ENCODE data around the gene WWC1.
A peak's percentile ranks its signal among the peaks of the same experiment; 100 is the strongest.

WWC1 gene

DNA sequence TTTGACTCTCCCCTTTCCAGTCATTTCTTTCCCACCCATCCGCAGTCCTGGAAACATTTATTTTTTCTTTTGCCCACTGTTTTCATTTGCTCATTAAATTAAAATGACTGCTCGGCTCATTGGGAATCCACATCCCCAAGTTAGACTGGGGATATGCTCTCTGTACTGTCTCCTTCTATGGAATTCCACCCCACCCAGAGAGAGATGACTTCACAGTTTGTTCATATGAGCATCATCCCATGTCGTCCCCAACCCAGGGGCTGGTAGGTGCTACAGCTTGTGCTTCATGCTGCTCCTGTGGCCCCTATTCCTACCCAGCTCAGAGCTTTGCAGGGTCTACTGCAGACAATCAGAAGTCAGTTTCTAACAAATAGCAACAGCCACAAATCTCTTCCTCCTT lies 178.4 kb downstream of the WWC1 start:
- Histone ChIP-seq H3K27me3 (ENCODE audit: insufficient read depth, poor library complexity, severe bottlenecking) (no peaks in the 10 kb centered on the region), H3K36me3 (ENCODE audit: low read depth) (peaks cover 69% of the 10 kb centered on the region), H3K4me1 (ENCODE audit: insufficient read depth, poor library complexity, severe bottlenecking) (peaks cover 8% of the 10 kb centered on the region), H3K4me3 (ENCODE audit: severe bottlenecking) (no peak overlapping the region), H3K9me3 (ENCODE audit: severe bottlenecking) (no peaks in the 10 kb centered on the region), H3K27ac (ENCODE audit: poor library complexity, severe bottlenecking) (no peak overlapping the region)
- ATAC-seq (ENCODE audit: low read depth) (no peak), DNase-seq (ENCODE audit: low spot score) (no peak)
- TF ChIP-seq, protein P1, sequence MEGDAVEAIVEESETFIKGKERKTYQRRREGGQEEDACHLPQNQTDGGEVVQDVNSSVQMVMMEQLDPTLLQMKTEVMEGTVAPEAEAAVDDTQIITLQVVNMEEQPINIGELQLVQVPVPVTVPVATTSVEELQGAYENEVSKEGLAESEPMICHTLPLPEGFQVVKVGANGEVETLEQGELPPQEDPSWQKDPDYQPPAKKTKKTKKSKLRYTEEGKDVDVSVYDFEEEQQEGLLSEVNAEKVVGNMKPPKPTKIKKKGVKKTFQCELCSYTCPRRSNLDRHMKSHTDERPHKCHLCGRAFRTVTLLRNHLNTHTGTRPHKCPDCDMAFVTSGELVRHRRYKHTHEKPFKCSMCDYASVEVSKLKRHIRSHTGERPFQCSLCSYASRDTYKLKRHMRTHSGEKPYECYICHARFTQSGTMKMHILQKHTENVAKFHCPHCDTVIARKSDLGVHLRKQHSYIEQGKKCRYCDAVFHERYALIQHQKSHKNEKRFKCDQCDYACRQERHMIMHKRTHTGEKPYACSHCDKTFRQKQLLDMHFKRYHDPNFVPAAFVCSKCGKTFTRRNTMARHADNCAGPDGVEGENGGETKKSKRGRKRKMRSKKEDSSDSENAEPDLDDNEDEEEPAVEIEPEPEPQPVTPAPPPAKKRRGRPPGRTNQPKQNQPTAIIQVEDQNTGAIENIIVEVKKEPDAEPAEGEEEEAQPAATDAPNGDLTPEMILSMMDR (IDR thresholded peaks at IDR 0.05; ENCODE audit: poor library complexity, severe bottlenecking) = no peak

DNA sequence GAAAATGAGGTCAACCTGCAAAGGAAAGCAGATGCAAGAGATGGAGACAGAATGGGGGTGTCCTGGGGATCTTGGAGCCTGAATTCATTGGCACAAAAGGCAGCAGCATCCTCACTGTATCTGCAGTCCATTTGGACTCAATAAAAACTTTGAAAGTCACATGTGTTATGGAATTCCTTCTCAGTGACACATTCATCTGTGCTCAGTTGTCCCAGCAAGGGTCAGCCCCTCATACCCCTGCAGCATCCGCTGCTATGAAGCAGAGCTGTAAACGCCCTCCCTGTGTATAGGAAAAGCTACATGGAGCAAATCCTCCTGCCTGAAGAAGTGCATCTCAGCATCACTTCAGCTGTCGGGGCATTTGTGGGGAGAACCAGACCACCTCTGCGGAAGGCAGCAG lies 180.3 kb downstream of the WWC1 start:
- H3K4me1 ChIP-seq (ENCODE audit: insufficient read depth, poor library complexity, severe bottlenecking) = peaks cover 8% of the 10 kb centered on the region
- DNase-seq (ENCODE audit: low spot score) = no peak
- H3K27me3 ChIP-seq (ENCODE audit: insufficient read depth, poor library complexity, severe bottlenecking) = no peaks in the 10 kb centered on the region
- H3K9me3 ChIP-seq (ENCODE audit: severe bottlenecking) = no peaks in the 10 kb centered on the region
- peak overlapping the region; percentile 35 for H3K27ac ChIP-seq (ENCODE audit: poor library complexity, severe bottlenecking)
- ATAC-seq (ENCODE audit: low read depth) = no peak
- H3K4me3 ChIP-seq (ENCODE audit: severe bottlenecking) = no peak overlapping the region
- TF ChIP-seq, protein P1 (IDR thresholded peaks at IDR 0.05; ENCODE audit: poor library complexity, severe bottlenecking) = no peak
- H3K36me3 ChIP-seq (ENCODE audit: low read depth) = peaks cover 52% of the 10 kb centered on the region

DNA sequence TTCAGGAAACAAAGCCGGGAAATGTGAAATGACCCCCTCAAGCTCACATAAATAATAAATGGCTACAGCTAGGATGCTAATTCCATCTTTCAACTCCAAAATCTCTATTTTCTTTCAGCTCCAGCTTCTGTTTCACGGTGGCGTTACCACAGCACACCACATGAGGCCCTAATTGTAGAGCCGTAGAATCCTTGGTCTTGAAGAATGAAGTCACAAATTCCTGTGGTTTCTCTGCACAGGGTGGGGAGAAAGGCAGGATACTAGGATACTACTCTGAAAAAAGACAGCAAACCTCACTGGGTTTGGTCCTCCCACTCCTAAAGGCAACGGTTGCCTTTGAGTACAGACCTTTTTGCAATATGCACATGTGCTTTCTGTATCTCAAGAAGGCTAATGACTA lies 180.9 kb downstream of the WWC1 start:
- no peaks in the 10 kb centered on the region for H3K27me3 ChIP-seq (ENCODE audit: insufficient read depth, poor library complexity, severe bottlenecking)
- H3K36me3 ChIP-seq (ENCODE audit: low read depth) = peaks cover 46% of the 10 kb centered on the region
- peak overlapping the region; percentile 35 for H3K27ac ChIP-seq (ENCODE audit: poor library complexity, severe bottlenecking)
- H3K4me3 ChIP-seq (ENCODE audit: severe bottlenecking) = no peak overlapping the region
- no peaks in the 10 kb centered on the region for H3K9me3 ChIP-seq (ENCODE audit: severe bottlenecking)
- DNase-seq (ENCODE audit: low spot score) (no peak), ATAC-seq (ENCODE audit: low read depth) (peak; percentile 98)
- TF ChIP-seq, protein P1 (IDR thresholded peaks at IDR 0.05; ENCODE audit: poor library complexity, severe bottlenecking) = peak; percentile 59
- H3K4me1 ChIP-seq (ENCODE audit: insufficient read depth, poor library complexity, severe bottlenecking) = peaks cover 8% of the 10 kb centered on the region

DNA sequence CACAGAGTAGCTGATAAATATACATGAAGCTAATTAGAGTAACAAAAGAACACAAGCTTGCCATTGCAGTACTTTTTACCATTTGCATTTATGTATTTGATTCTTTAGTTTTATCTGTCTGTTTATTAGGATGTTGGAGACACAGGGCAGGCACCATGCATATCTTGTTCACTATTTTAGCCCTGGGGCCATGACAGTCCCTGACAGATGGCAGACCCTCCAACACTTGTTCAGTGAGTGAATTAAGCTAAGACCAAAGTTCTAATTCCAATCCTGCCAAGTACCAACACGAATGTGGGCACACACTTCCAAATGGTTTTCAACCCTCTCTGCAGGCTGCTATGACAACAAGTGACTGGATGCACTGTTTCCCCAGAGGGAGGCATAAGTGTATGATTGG lies 182.9 kb downstream of the WWC1 start:
- H3K36me3 ChIP-seq (ENCODE audit: low read depth) = peaks cover 26% of the 10 kb centered on the region
- no peak overlapping the region for H3K4me3 ChIP-seq (ENCODE audit: severe bottlenecking)
- no peak overlapping the region for H3K27ac ChIP-seq (ENCODE audit: poor library complexity, severe bottlenecking)
- peaks cover 8% of the 10 kb centered on the region for H3K4me1 ChIP-seq (ENCODE audit: insufficient read depth, poor library complexity, severe bottlenecking)
- TF ChIP-seq, protein P1 (IDR thresholded peaks at IDR 0.05; ENCODE audit: poor library complexity, severe bottlenecking) = no peak
- ATAC-seq (ENCODE audit: low read depth) (no peak), DNase-seq (ENCODE audit: low spot score) (no peak)
- no peaks in the 10 kb centered on the region for H3K27me3 ChIP-seq (ENCODE audit: insufficient read depth, poor library complexity, severe bottlenecking)
- H3K9me3 ChIP-seq (ENCODE audit: severe bottlenecking) = no peaks in the 10 kb centered on the region

DNA sequence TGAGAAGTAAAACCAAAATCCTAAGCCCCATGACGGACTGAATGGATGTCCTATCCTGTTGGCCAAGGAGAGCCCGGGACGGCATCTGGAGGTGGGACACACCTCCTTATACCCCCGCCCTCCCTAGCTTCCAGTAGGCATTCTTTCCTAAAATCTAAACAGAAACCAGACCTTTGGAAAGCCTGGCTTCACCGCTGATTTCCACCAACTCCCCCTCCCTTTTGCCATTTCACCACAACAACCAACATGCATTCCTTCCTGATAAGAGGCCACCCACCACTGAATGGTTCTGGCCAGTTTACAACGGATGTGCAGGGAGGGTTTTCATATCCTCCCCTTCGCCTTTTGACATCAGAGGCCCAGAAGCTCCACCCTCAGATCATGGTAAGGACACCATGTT lies 185.6 kb downstream of the WWC1 start:
- ATAC-seq (ENCODE audit: low read depth) (no peak), DNase-seq (ENCODE audit: low spot score) (no peak)
- TF ChIP-seq, protein P1 (IDR thresholded peaks at IDR 0.05; ENCODE audit: poor library complexity, severe bottlenecking) = no peak
- Histone ChIP-seq H3K27me3 (ENCODE audit: insufficient read depth, poor library complexity, severe bottlenecking) (no peaks in the 10 kb centered on the region), H3K36me3 (ENCODE audit: low read depth) (peaks cover 10% of the 10 kb centered on the region), H3K9me3 (ENCODE audit: severe bottlenecking) (no peaks in the 10 kb centered on the region), H3K4me1 (ENCODE audit: insufficient read depth, poor library complexity, severe bottlenecking) (peaks cover 6% of the 10 kb centered on the region), H3K4me3 (ENCODE audit: severe bottlenecking) (no peak overlapping the region), H3K27ac (ENCODE audit: poor library complexity, severe bottlenecking) (no peak overlapping the region)

Measured in RWPE2 (cell line).